ENCODE measurements around the gene PRR9. TPM values are rescaled to one million over a fixed set of nuclear protein-coding genes. Genes with fewer than 3 reads are reported as not detected.

The PRR9 gene
- total RNA-seq, 1 experiment from 2014 or later: not detected

- no peak overlapping the region for H3K9ac ChIP-seq (ENCODE audit: low read length)
- H2AFZ ChIP-seq (ENCODE audit: low read length): no peak overlapping the region
- H3K4me1 ChIP-seq (ENCODE audit: low read length): no peaks in the 10 kb centered on the region
- no peak for DNase-seq
- H3K27ac ChIP-seq (ENCODE audit: low read length): no peak overlapping the region
- no peaks in the 10 kb centered on the region for H3K27me3 ChIP-seq (ENCODE audit: low read length)
- no peak overlapping the region for H3K4me2 ChIP-seq (ENCODE audit: low read depth, low read length, poor library complexity, severe bottlenecking)
- H3K36me3 ChIP-seq (ENCODE audit: insufficient read depth, low read length): no peaks in the 10 kb centered on the region
- 0 out of 2 replicates have a peak, but pooled peaks cover 2% of the 10 kb centered on the region for H4K20me1 ChIP-seq (ENCODE audit: insufficient read depth, low read depth, low read length)
- no peaks in the 10 kb centered on the region for H3K9me2 ChIP-seq (replicated peaks; ENCODE audit: insufficient read depth, low read length)
- H3K4me3 ChIP-seq (ENCODE audit: low read length): no peak overlapping the region
- no peaks in the 10 kb centered on the region for H3K79me2 ChIP-seq (ENCODE audit: low read length)
- H3K9me3 ChIP-seq (ENCODE audit: low read length): no peaks in the 10 kb centered on the region
These were observed 43.3 kb downstream of the PRR9 start for GRCh38 chr1:153260585-153261280.

- Histone ChIP-seq H3K79me2 (ENCODE audit: low read length) (no peaks in the 10 kb centered on the region), H3K4me2 (ENCODE audit: low read depth, low read length, poor library complexity, severe bottlenecking) (no peak overlapping the region), H3K27me3 (ENCODE audit: low read length) (no peaks in the 10 kb centered on the region), H3K9ac (ENCODE audit: low read length) (no peak overlapping the region), H3K36me3 (ENCODE audit: insufficient read depth, low read length) (no peaks in the 10 kb centered on the region), H3K9me3 (ENCODE audit: low read length) (no peaks in the 10 kb centered on the region), H3K4me3 (ENCODE audit: low read length) (no peak overlapping the region), H3K4me1 (ENCODE audit: low read length) (no peaks in the 10 kb centered on the region), H4K20me1 (ENCODE audit: insufficient read depth, low read depth, low read length) (0 out of 2 replicates have a peak, but pooled peaks cover 2% of the 10 kb centered on the region), H3K9me2 (replicated peaks; ENCODE audit: insufficient read depth, low read length) (no peaks in the 10 kb centered on the region), H2AFZ (ENCODE audit: low read length) (no peak overlapping the region), H3K27ac (ENCODE audit: low read length) (no peak overlapping the region)
- no peak for DNase-seq
These were observed 44.1 kb downstream of the PRR9 start for GRCh38 chr1:153261281-153262069.

GRCh38 chr1:153262070-153262366 lies 44.6 kb downstream of the PRR9 start:
- Histone ChIP-seq H3K4me3 (ENCODE audit: low read length) (no peak overlapping the region), H3K27ac (ENCODE audit: low read length) (no peak overlapping the region), H3K27me3 (ENCODE audit: low read length) (no peaks in the 10 kb centered on the region), H3K36me3 (ENCODE audit: insufficient read depth, low read length) (no peaks in the 10 kb centered on the region), H3K79me2 (ENCODE audit: low read length) (no peaks in the 10 kb centered on the region), H3K9me3 (ENCODE audit: low read length) (no peaks in the 10 kb centered on the region), H3K9me2 (replicated peaks; ENCODE audit: insufficient read depth, low read length) (no peaks in the 10 kb centered on the region), H3K9ac (ENCODE audit: low read length) (no peak overlapping the region), H4K20me1 (ENCODE audit: insufficient read depth, low read depth, low read length) (0 out of 2 replicates have a peak, but pooled peaks cover 2% of the 10 kb centered on the region), H2AFZ (ENCODE audit: low read length) (no peak overlapping the region), H3K4me1 (ENCODE audit: low read length) (no peaks in the 10 kb centered on the region), H3K4me2 (ENCODE audit: low read depth, low read length, poor library complexity, severe bottlenecking) (no peak overlapping the region)
- DNase-seq: no peak

- H3K4me3 ChIP-seq (ENCODE audit: low read length): no peak overlapping the region
- H3K9me3 ChIP-seq (ENCODE audit: low read length): no peaks in the 10 kb centered on the region
- no peaks in the 10 kb centered on the region for H3K9me2 ChIP-seq (replicated peaks; ENCODE audit: insufficient read depth, low read length)
- H3K4me2 ChIP-seq (ENCODE audit: low read depth, low read length, poor library complexity, severe bottlenecking): no peak overlapping the region
- H3K36me3 ChIP-seq (ENCODE audit: insufficient read depth, low read length): no peaks in the 10 kb centered on the region
- DNase-seq: no peak
- no peak overlapping the region for H3K27ac ChIP-seq (ENCODE audit: low read length)
- H3K27me3 ChIP-seq (ENCODE audit: low read length): no peaks in the 10 kb centered on the region
- H3K79me2 ChIP-seq (ENCODE audit: low read length): no peaks in the 10 kb centered on the region
- H3K9ac ChIP-seq (ENCODE audit: low read length): no peak overlapping the region
- H2AFZ ChIP-seq (ENCODE audit: low read length): no peak overlapping the region
- no peaks in the 10 kb centered on the region for H3K4me1 ChIP-seq (ENCODE audit: low read length)
- 0 out of 2 replicates have a peak, but pooled peaks cover 2% of the 10 kb centered on the region for H4K20me1 ChIP-seq (ENCODE audit: insufficient read depth, low read depth, low read length)
These were observed 45.2 kb downstream of the PRR9 start for GRCh38 chr1:153262462-153263157.

- Histone ChIP-seq H3K4me1 (ENCODE audit: low read length) (no peaks in the 10 kb centered on the region), H3K79me2 (ENCODE audit: low read length) (no peaks in the 10 kb centered on the region), H4K20me1 (ENCODE audit: insufficient read depth, low read depth, low read length) (no peaks in the 10 kb centered on the region), H3K4me3 (ENCODE audit: low read length) (no peak overlapping the region), H3K27me3 (ENCODE audit: low read length) (no peaks in the 10 kb centered on the region), H3K9me3 (ENCODE audit: low read length) (no peaks in the 10 kb centered on the region), H3K9me2 (replicated peaks; ENCODE audit: insufficient read depth, low read length) (no peaks in the 10 kb centered on the region), H3K27ac (ENCODE audit: low read length) (no peak overlapping the region), H3K36me3 (ENCODE audit: insufficient read depth, low read length) (no peaks in the 10 kb centered on the region), H2AFZ (ENCODE audit: low read length) (no peak overlapping the region), H3K9ac (ENCODE audit: low read length) (no peak overlapping the region), H3K4me2 (ENCODE audit: low read depth, low read length, poor library complexity, severe bottlenecking) (no peak overlapping the region)
- DNase-seq: no peak
These were observed 48.1 kb downstream of the PRR9 start for GRCh38 chr1:153265457-153265856.

Other genes starting within 250 kb of the PRR9 start
- gene SPRR4, start 246.9 kb upstream of the PRR9 start, total RNA-seq (2014; rRNA removed; shearing (Covaris generic); ENCODE audit: low replicate concordance): not detected in 2 replicates
- not detected in 2 replicates for gene SPRR1A, start 233.5 kb upstream of the PRR9 start, total RNA-seq (2014; rRNA removed; shearing (Covaris generic); ENCODE audit: low replicate concordance)
- gene SPRR3, start 215.8 kb upstream of the PRR9 start, total RNA-seq (2014; rRNA removed; shearing (Covaris generic); ENCODE audit: low replicate concordance): not detected in 2 replicates
- not detected in 2 replicates for gene SPRR1B, start 186.4 kb upstream of the PRR9 start, total RNA-seq (2014; rRNA removed; shearing (Covaris generic); ENCODE audit: low replicate concordance)
- not detected in 2 replicates for gene SPRR2D, start 176.5 kb upstream of the PRR9 start, total RNA-seq (2014; rRNA removed; shearing (Covaris generic); ENCODE audit: low replicate concordance)
- gene SPRR2A, start 160.1 kb upstream of the PRR9 start, total RNA-seq (2014; rRNA removed; shearing (Covaris generic); ENCODE audit: low replicate concordance): not detected in 2 replicates
- not detected in 2 replicates for gene SPRR2B, start 146.0 kb upstream of the PRR9 start, total RNA-seq (2014; rRNA removed; shearing (Covaris generic); ENCODE audit: low replicate concordance)
- not detected in 2 replicates for gene SPRR2E, start 123.1 kb upstream of the PRR9 start, total RNA-seq (2014; rRNA removed; shearing (Covaris generic); ENCODE audit: low replicate concordance)
- gene SPRR2F, start 104.1 kb upstream of the PRR9 start, total RNA-seq (2014; rRNA removed; shearing (Covaris generic); ENCODE audit: low replicate concordance): not detected in 2 replicates
- not detected in 2 replicates for gene SPRR2G, start 66.7 kb upstream of the PRR9 start, total RNA-seq (2014; rRNA removed; shearing (Covaris generic); ENCODE audit: low replicate concordance)
- not detected in 2 replicates for gene LELP1, start 14.2 kb upstream of the PRR9 start, total RNA-seq (2014; rRNA removed; shearing (Covaris generic); ENCODE audit: low replicate concordance)
- not detected in 2 replicates for gene LORICRIN, start 42.1 kb downstream of the PRR9 start, total RNA-seq (2014; rRNA removed; shearing (Covaris generic); ENCODE audit: low replicate concordance)
- gene PGLYRP3, start 95.4 kb downstream of the PRR9 start, total RNA-seq (2014; rRNA removed; shearing (Covaris generic); ENCODE audit: low replicate concordance): not detected in 2 replicates
- gene PGLYRP4, start 131.3 kb downstream of the PRR9 start, total RNA-seq (2014; rRNA removed; shearing (Covaris generic); ENCODE audit: low replicate concordance): not detected in 2 replicates
- not detected in 2 replicates for gene S100A9, start 140.3 kb downstream of the PRR9 start, total RNA-seq (2014; rRNA removed; shearing (Covaris generic); ENCODE audit: low replicate concordance)
- gene S100A12, start 158.0 kb downstream of the PRR9 start, total RNA-seq (2014; rRNA removed; shearing (Covaris generic); ENCODE audit: low replicate concordance): not detected in 2 replicates
- gene S100A8, start 173.5 kb downstream of the PRR9 start, total RNA-seq (2014; rRNA removed; shearing (Covaris generic); ENCODE audit: low replicate concordance): not detected in 2 replicates
- not detected in 2 replicates for gene S100A7A, start 198.9 kb downstream of the PRR9 start, total RNA-seq (2014; rRNA removed; shearing (Covaris generic); ENCODE audit: low replicate concordance)
- not detected in 2 replicates for gene S100A7, start 243.1 kb downstream of the PRR9 start, total RNA-seq (2014; rRNA removed; shearing (Covaris generic); ENCODE audit: low replicate concordance)

Measured in Karpas-422 (cell line).